Mesothelial cell of epicardium (in vitro differentiated cells): ENCODE results near the gene SYT3. TPM values are rescaled to one million over a fixed set of nuclear protein-coding genes. Genes with fewer than 3 reads are reported as not detected.

Source experiments
- DNase-seq, 2 experiments: peaks; one replicate each; pipeline ENCODE4 v3.0.0; 2021; ENCODE audit warnings: low spot score in 2 of 2; ENCODE audit not compliant: unreplicated experiment in 2 of 2
- H3K27ac Mint-ChIP-seq: 2 replicates; pipeline ENCODE4 v1.8.0; 2021; ENCODE audit warnings: mixed read lengths
- H3K27me3 Mint-ChIP-seq: 2 replicates; pipeline ENCODE4 v1.8.0; 2021; ENCODE audit warnings: low read depth, mixed read lengths
- H3K36me3 Mint-ChIP-seq: 2 replicates; pipeline ENCODE4 v1.8.0; 2021; ENCODE audit warnings: mixed read lengths
- H3K4me1 Mint-ChIP-seq: 2 replicates; pipeline ENCODE4 v1.8.0; 2021; ENCODE audit warnings: mixed read lengths
- H3K4me3 Mint-ChIP-seq: 2 replicates; pipeline ENCODE4 v1.8.0; 2021; ENCODE audit warnings: mild to moderate bottlenecking, moderate library complexity, mixed read lengths
- H3K9me3 Mint-ChIP-seq: 2 replicates; pipeline ENCODE4 v1.8.0; 2021; ENCODE audit warnings: mixed read lengths
- CTCF ChIP-seq: fragments of 200-600 bp; sonication (generic); IDR thresholded peaks from one replicate; pipeline ENCODE4 v1.5.0; 2021; ENCODE audit warnings: antibody characterized with exemption; ENCODE audit not compliant: unreplicated experiment
- total RNA-seq: library from RNA; stranded (reverse); gene quantifications from 3 replicates; pipeline ENCODE4 v1.2.1, GENCODE V29; 2021

Gene SYT3
- total RNA-seq, 1 donor from 2014 or later: 0.60 TPM

DNA sequence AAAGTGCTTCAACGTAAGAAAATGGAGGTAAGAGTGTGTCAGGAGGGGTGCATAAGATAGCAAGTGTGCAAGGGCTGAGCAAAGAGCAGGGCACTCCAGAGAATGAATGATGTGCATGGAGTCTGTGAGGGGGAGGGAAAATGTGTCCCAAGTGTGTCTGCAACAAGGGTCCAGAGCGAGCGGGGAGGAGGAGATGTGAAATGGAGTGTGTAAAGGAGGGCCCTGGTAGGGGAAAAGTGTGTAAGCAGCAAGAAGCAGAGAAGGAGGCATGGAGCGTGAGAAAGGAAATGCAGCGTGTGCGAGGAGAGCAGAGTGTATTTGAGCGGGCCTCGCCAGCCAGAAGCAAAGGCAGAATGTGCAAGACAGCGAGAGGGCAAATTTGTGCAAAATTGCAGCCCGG lies 21.3 kb upstream of the SYT3 start:
- DNase-seq: no peak
- Mint-ChIP-seq H3K4me3 (no peak overlapping the region), H3K27ac (no peak overlapping the region), H3K9me3 (no peaks in the 10 kb centered on the region), H3K4me1 (peaks cover 16% of the 10 kb centered on the region), H3K27me3 (peaks cover 94% of the 10 kb centered on the region), H3K36me3 (no peaks in the 10 kb centered on the region)
- TF ChIP-seq CTCF: no peak

DNA sequence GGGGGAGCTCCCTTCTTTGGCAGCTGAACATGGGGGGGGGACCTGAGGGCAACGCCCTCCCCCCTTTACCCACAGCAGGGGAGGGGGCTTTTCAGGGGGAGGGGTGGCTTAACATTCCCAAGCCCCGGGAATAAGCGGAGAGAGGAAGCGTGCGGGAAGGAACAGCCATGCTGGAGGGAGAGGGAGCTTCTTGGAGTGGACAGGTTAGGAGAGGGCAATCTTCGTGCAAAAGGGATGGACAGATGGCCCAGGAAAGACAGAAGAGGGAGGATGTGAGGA lies 20.3 kb upstream of the SYT3 start:
- Mint-ChIP-seq H3K4me3 (peak overlapping the region; percentile 55), H3K27me3 (peaks cover 94% of the 10 kb centered on the region)
- no peak for DNase-seq

GRCh38 chr19:50659318-50660087 lies 19.8 kb upstream of the SYT3 start:
- Mint-ChIP-seq H3K4me3 (peak overlapping the region; percentile 55), H3K9me3 (peaks cover 6% of the 10 kb centered on the region), H3K27ac (no peak overlapping the region), H3K27me3 (peaks cover 94% of the 10 kb centered on the region), H3K4me1 (peaks cover 16% of the 10 kb centered on the region), H3K36me3 (no peaks in the 10 kb centered on the region)
- DNase-seq: no peak
- no peak for TF ChIP-seq CTCF

More for the DNA sequence above, 20.3 kb upstream of the SYT3 start:
- TF ChIP-seq CTCF: no peak
- H3K4me1 Mint-ChIP-seq: peaks cover 16% of the 10 kb centered on the region
- H3K9me3 Mint-ChIP-seq: peaks cover 2% of the 10 kb centered on the region
- no peak overlapping the region for H3K27ac Mint-ChIP-seq
- H3K36me3 Mint-ChIP-seq: no peaks in the 10 kb centered on the region

GRCh38 chr19:50658441-50659317 lies 19.0 kb upstream of the SYT3 start:
- Mint-ChIP-seq H3K4me3 (peak overlapping the region; percentile 83), H3K27ac (peak overlapping the region; percentile 96), H3K4me1 (peaks cover 16% of the 10 kb centered on the region), H3K36me3 (no peaks in the 10 kb centered on the region), H3K9me3 (peaks cover 6% of the 10 kb centered on the region), H3K27me3 (peaks cover 93% of the 10 kb centered on the region)
- peak; percentile 75 to 88 for DNase-seq
- TF ChIP-seq CTCF: no peak

- no peak for TF ChIP-seq CTCF
- H3K36me3 Mint-ChIP-seq: no peaks in the 10 kb centered on the region
- H3K27me3 Mint-ChIP-seq: peaks cover 92% of the 10 kb centered on the region
- peak; percentile 90 to 92 for DNase-seq
- H3K4me1 Mint-ChIP-seq: peaks cover 16% of the 10 kb centered on the region
- H3K9me3 Mint-ChIP-seq: peaks cover 6% of the 10 kb centered on the region
- peak overlapping the region; percentile 96 for H3K27ac Mint-ChIP-seq
- H3K4me3 Mint-ChIP-seq: peak overlapping the region; percentile 83
Observed at GRCh38 chr19:50657712-50658440, 18.2 kb upstream of the SYT3 start.
